Measurements from ENCODE around the gene TMEM183A. TPM values are rescaled to one million over a fixed set of nuclear protein-coding genes. Genes with fewer than 3 reads are reported as not detected.

Gene TMEM183A
- total RNA-seq, 1 donor = 139 TPM

- DNase-seq (ENCODE audit: low read depth) = no peak
- no peak overlapping the region for H3K4me3 ChIP-seq (ENCODE audit: low read depth, low read length)
- no peak for TF ChIP-seq CTCF (IDR thresholded peaks at IDR 0.05; ENCODE audit: insufficient read depth, low read depth, low read length)
Observed at GRCh38 chr1:202987255-202987654, 19.9 kb upstream of the TMEM183A start.

DNA sequence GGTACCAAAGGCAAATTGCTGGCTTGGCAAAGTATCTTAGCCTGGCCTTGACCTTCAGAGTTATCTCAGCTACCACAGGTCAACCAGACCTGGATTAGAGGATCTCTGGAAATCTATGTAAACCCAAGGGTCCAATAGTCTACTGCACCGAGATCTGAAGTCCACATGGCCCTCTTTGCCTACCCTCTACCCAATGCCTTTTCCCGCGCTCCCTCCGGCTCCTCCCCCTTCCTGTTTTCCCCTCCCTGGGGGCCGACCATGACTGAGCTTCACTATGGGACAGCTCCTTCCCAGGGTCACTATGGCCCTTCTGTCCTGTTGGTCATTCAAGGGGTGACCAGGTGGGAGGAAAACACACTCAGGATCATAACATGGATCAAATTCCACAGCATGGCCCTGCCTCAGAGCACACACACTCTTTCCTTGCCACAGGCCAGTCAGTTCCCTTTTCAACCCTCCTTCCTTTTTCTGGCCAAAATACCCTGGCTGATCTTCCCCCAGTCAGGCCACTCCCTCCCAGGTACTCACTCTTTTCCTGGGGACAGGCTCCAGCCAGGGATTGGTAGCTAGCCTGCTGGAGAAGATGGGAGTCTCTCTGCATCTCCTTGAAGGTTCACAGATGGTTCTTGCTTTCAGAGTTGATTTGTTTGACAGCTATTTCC is 19.1 kb upstream of the TMEM183A start:
- no peak for TF ChIP-seq CTCF (IDR thresholded peaks at IDR 0.05; ENCODE audit: insufficient read depth, low read depth, low read length)
- no peak for DNase-seq (ENCODE audit: low read depth)
- no peak overlapping the region for H3K4me3 ChIP-seq (ENCODE audit: low read depth, low read length)

GRCh38 chr1:202989879-202990278 is 17.3 kb upstream of the TMEM183A start:
- H3K4me3 ChIP-seq (ENCODE audit: low read depth, low read length) = no peak overlapping the region
- no peak for TF ChIP-seq CTCF (IDR thresholded peaks at IDR 0.05; ENCODE audit: insufficient read depth, low read depth, low read length)
- no peak for DNase-seq (ENCODE audit: low read depth)

GRCh38 chr1:202991112-202991511 is 16.1 kb upstream of the TMEM183A start:
- no peak overlapping the region for H3K4me3 ChIP-seq (ENCODE audit: low read depth, low read length)
- no peak for DNase-seq (ENCODE audit: low read depth)
- no peak for TF ChIP-seq CTCF (IDR thresholded peaks at IDR 0.05; ENCODE audit: insufficient read depth, low read depth, low read length)

GRCh38 chr1:202994756-202995155 is 12.4 kb upstream of the TMEM183A start:
- DNase-seq (ENCODE audit: low read depth) = no peak
- no peak overlapping the region for H3K4me3 ChIP-seq (ENCODE audit: low read depth, low read length)
- TF ChIP-seq CTCF (IDR thresholded peaks at IDR 0.05; ENCODE audit: insufficient read depth, low read depth, low read length) = no peak

GRCh38 chr1:202998836-202999750 is 8.1 kb upstream of the TMEM183A start:
- peak; percentile 56 for DNase-seq (ENCODE audit: low read depth)
- H3K4me3 ChIP-seq (ENCODE audit: low read depth, low read length) = no peak overlapping the region
- TF ChIP-seq CTCF (IDR thresholded peaks at IDR 0.05; ENCODE audit: insufficient read depth, low read depth, low read length) = peak; percentile 78

All from fibroblast of villous mesenchyme (primary cell).